Measurements from ENCODE around the gene ATAD3C. TPM values are rescaled to one million over a fixed set of nuclear protein-coding genes. Genes with fewer than 3 reads are reported as not detected.
A peak's percentile ranks its signal among the peaks of the same experiment; 100 is the strongest.

ATAD3C gene
- total and polyA plus RNA-seq, 2 experiments from 2014 or later = 0.45 to 1.3 TPM

- Histone ChIP-seq H3K27me3 (ENCODE audit: insufficient read depth) (no peaks in the 10 kb centered on the region), H3K9me2 (ENCODE audit: insufficient read depth) (no peaks in the 10 kb centered on the region), H3K4me2 (peak overlapping the region; percentile 95), H3K36me3 (ENCODE audit: insufficient read depth) (peaks cover 51% of the 10 kb centered on the region), H2AFZ (no peak overlapping the region), H4K20me1 (replicated peaks; ENCODE audit: insufficient read depth) (peaks cover 34% of the 10 kb centered on the region), H3F3A (replicated peaks; ENCODE audit: low read depth) (peaks cover 66% of the 10 kb centered on the region), H3K79me2 (replicated peaks; ENCODE audit: insufficient read depth) (peaks cover 54% of the 10 kb centered on the region), H3K27ac (ENCODE audit: low read depth) (peak overlapping the region; percentile 87; the same call in 1 of the 2 replicates), H3K4me1 (ENCODE audit: insufficient read depth) (peaks cover 14% of the 10 kb centered on the region; the same call in 1 of the 2 replicates), H3K4me3 (peak overlapping the region; percentile 97)
- peaks cover 25% of the 10 kb centered on the region for H3K27me3 Mint-ChIP-seq (ENCODE audit: insufficient read depth, low read depth, poor library complexity)
- peak overlapping the region; percentile 96 for H3K4me3 Mint-ChIP-seq
- peaks cover 80% of the 10 kb centered on the region for H3K36me3 Mint-ChIP-seq (ENCODE audit: low read depth)
- H3K27ac Mint-ChIP-seq = peak overlapping the region; percentile 85
- DNase-seq (ENCODE audit: low spot score) (peak; percentile 44), ATAC-seq (peak; percentile 5)
- no peaks in the 10 kb centered on the region; the same call in 2 of the 3 replicates for H3K9me3 Mint-ChIP-seq
- peaks cover 32% of the 10 kb centered on the region for H3K4me1 Mint-ChIP-seq
- TF ChIP-seq JUNB (IDR thresholded peaks at IDR 0.05; ENCODE audit: unreplicated experiment) = no peak
- TF ChIP-seq ZNF331 (CRISPR knock-in tag; IDR thresholded peaks at IDR 0.05; ENCODE audit: low read depth) = no peak
- TF ChIP-seq ZNF462 (CRISPR knock-in tag; IDR thresholded peaks at IDR 0.05) = no peak
- no peak for TF ChIP-seq REST (IDR thresholded peaks at IDR 0.05; ENCODE audit: unreplicated experiment)
- TF ChIP-seq CREB1 (CRISPR knock-in tag; IDR thresholded peaks at IDR 0.05; ENCODE audit: low read depth) = no peak
- TF ChIP-seq POLR2AphosphoS5 (IDR thresholded peaks at IDR 0.05; ENCODE audit: low read depth) = no peak
- no peak for TF ChIP-seq STAT1 (IDR thresholded peaks at IDR 0.05; ENCODE audit: unreplicated experiment)
- TF ChIP-seq ZNF114 (CRISPR knock-in tag; IDR thresholded peaks at IDR 0.05) = no peak
- TF ChIP-seq EZH2 (IDR thresholded peaks at IDR 0.05; ENCODE audit: low read depth, unreplicated experiment) = no peak
- no peak for TF ChIP-seq ETS1 (IDR thresholded peaks at IDR 0.05)
- TF ChIP-seq CTCF (conservative IDR thresholded peaks at IDR 0.05; ENCODE audit: low read depth in 2 of 2) = no peak
Measured at GRCh38 chr1:1399872-1400575, 49.5 kb upstream of the ATAD3C start.

Measured in GM23338 (cell line).